Skeletal muscle tissue (tissue), 4 donors: ENCODE results near the gene GXYLT1. TPM values are rescaled to one million over a fixed set of nuclear protein-coding genes. Genes with fewer than 3 reads are reported as not detected.
"Not testable (repeated sequence)": the region's sequence is repeated elsewhere in the genome, so short reads cannot be mapped to it uniquely, and the experiment has no call there.

Experiments used
- H3K27ac ChIP-seq: one replicate; pipeline ENCODE4 v1.7.0; 2013; ENCODE audit warnings: mild to moderate bottlenecking, low read depth, low read length, inconsistent platforms
- H3K27me3 ChIP-seq, 3 donors: one replicate each; pipeline ENCODE4 v1.7.0; 2013; ENCODE audit warnings: low read length in 3 of 3; ENCODE audit not compliant: control insufficient read depth in 3 of 3, insufficient read depth in 3 of 3
- H3K36me3 ChIP-seq, 3 donors: one replicate each; pipeline ENCODE4 v1.7.0; 2013; ENCODE audit warnings: low read length in 3 of 3; ENCODE audit not compliant: control insufficient read depth in 3 of 3, insufficient read depth in 3 of 3
- H3K4me1 ChIP-seq, 3 donors: one replicate each; pipeline ENCODE4 v1.7.0; 2013; ENCODE audit warnings: low read length in 3 of 3, mild to moderate bottlenecking in 3 of 3; ENCODE audit not compliant: control insufficient read depth in 3 of 3, insufficient read depth in 3 of 3
- H3K4me3 ChIP-seq, 3 donors: one replicate each; pipeline ENCODE4 v1.7.0; 2013; ENCODE audit warnings: low read length in 3 of 3
- H3K9ac ChIP-seq, 3 donors: one replicate each; pipeline ENCODE4 v1.7.0; 2013; ENCODE audit warnings: low read length in 3 of 3, mild to moderate bottlenecking in 3 of 3, moderate library complexity in 2 of 3, low read depth in 1 of 3
- H3K9me3 ChIP-seq, 3 donors: one replicate each; pipeline ENCODE4 v1.7.0; 2013; ENCODE audit warnings: low read length in 3 of 3; ENCODE audit not compliant: control insufficient read depth in 3 of 3
- total RNA-seq: library from RNA; depleted of rRNA; stranded (reverse); fragments of >200 nt; gene quantifications from one replicate; pipeline ENCODE4 v1.2.3, GENCODE V29; 2014
- donor health status: Osteomylitis.

The GXYLT1 gene, protein sequence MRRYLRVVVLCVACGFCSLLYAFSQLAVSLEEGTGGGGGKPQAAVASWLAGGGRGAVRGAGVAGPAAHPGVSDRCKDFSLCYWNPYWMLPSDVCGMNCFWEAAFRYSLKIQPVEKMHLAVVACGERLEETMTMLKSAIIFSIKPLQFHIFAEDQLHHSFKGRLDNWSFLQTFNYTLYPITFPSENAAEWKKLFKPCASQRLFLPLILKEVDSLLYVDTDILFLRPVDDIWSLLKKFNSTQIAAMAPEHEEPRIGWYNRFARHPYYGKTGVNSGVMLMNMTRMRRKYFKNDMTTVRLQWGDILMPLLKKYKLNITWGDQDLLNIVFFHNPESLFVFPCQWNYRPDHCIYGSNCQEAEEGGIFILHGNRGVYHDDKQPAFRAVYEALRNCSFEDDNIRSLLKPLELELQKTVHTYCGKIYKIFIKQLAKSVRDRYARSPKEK
- 11.5 TPM for total RNA-seq

DNA sequence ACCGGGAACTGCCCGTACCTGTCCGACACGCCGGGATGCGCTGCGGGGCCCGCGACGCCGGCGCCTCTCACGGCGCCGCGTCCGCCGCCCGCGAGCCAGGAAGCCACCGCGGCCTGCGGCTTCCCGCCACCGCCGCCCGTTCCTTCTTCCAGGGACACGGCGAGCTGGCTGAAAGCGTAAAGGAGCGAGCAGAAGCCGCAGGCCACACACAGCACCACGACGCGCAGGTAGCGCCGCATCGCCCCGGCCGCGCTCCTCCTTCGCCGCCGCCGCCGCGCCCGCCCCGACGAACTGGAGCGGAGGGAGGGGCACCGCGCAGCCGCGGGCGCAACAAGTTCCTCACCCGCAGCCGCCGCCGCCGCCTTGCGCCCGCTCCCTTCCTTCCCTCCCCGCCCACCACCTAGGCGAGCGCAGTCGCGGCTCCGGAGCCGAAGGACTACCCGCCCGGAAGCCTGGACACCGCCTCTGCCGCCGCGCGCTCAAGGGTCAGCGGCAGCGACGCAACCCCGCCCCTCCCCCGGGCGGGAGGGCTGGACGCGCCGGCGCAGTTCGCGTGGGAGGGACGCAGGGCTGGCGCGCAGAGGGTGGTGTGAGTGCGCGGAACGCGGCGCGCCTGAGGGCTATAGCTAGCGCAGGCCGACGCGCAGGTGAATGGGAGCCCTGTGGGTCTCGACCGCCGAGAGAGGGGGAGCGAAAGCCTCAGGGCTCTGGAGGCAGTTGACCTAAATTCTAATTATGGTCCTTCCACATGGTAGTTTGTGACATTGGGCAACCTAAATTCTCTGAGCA is at the start of gene GXYLT1:
GXYLT1 (minus strand) TSS at position 467 of the 789 bp plus-strand sequence; CDS start at position 239, 228 bp downstream.
- Histone ChIP-seq H3K27me3 (no peaks in the 10 kb centered on the region), H3K27ac (peak within 1 kb of the TSS; percentile 77), H3K4me1 (peaks cover 2 to 18% (median 13%) of the 10 kb centered on the region in 3 donors), H3K9me3 (no peaks in the 10 kb centered on the region), H3K36me3 (no peaks in the 10 kb centered on the region), H3K9ac (peak within 1 kb of the TSS; percentile 81 to 85 (median 85)), H3K4me3 (peak within 1 kb of the TSS; percentile 82 to 90 (median 89))

DNA sequence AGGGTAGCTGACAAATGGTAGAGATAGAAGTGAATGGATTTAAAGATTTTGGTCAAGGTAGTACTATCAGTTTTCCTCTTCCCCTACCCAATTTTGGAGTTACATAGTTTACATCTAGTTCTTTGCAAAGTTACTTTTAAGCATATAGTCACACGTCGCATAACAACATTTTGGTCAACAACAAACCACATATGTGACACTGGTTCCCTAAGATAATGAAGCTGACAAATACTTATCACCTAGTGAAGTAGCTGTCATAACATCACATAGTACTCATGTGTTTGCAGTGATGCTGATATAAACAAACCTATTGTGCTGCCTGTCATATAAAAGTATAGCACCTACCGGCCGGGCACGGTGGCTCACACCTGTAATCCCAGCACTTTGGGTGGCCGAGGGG is 48.0 kb upstream of the GXYLT1 start:
- Histone ChIP-seq H3K27me3 (no peaks in the 10 kb centered on the region), H3K9ac (no peak overlapping the region), H3K36me3 (peaks cover 0 to 3% (median 3%) of the 10 kb centered on the region in 3 donors), H3K9me3 (no peaks in the 10 kb centered on the region), H3K4me1 (peaks cover 3 to 7% (median 4%) of the 10 kb centered on the region in 3 donors), H3K27ac (no peak overlapping the region), H3K4me3 (no peak overlapping the region)

DNA sequence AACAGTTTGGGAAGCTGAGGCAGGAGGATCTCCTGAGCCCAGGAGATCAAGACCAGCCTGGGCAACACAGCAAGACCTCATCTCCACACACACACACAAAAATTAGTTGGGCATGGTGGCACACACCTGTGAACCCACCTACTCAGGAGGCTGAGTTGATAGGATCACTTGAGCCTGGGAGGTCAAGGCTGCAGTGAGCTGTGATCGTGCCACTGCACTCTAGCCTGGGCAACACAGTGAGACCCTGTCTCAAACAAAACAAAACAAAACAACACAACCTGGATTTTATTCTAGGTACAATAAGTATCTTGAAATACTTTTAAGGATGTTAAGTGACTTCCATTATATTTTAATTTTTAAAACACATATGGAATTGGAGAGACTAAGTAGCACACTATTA is 47.6 kb upstream of the GXYLT1 start:
- no peak overlapping the region for H3K4me3 ChIP-seq
- no peaks in the 10 kb centered on the region for H3K9me3 ChIP-seq
- peaks cover 3 to 5% (median 4%) of the 10 kb centered on the region in 3 donors for H3K4me1 ChIP-seq
- H3K9ac ChIP-seq = no peak overlapping the region
- peaks cover 0 to 3% (median 3%) of the 10 kb centered on the region in 3 donors for H3K36me3 ChIP-seq
- no peak overlapping the region for H3K27ac ChIP-seq
- no peaks in the 10 kb centered on the region for H3K27me3 ChIP-seq

DNA sequence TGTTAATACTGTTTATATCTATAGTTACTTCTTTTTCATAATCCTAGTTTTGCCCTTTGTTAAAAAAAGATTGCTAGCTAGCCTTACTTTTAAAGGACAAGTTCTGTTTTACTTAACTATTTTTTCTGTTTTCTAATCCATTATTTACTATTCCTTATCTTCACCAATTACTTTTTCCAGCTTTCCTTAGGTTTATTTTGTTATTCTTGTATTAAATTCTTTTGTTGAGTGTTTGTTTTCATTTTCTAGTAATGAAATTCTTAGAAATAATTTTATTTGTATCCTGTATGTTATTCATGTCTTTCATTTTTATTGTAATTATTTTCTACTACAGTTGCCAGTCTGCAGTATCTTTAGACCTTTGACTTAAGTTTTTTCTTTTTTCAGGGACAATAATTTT is 45.7 kb upstream of the GXYLT1 start:
- Histone ChIP-seq H3K4me1 (peaks cover 0 to 3% (median 0%) of the 10 kb centered on the region in 3 donors), H3K27ac (no peak overlapping the region), H3K27me3 (no peaks in the 10 kb centered on the region), H3K36me3 (peaks cover 0 to 3% (median 3%) of the 10 kb centered on the region in 3 donors), H3K9ac (no peak overlapping the region), H3K4me3 (no peak overlapping the region), H3K9me3 (no peaks in the 10 kb centered on the region)

DNA sequence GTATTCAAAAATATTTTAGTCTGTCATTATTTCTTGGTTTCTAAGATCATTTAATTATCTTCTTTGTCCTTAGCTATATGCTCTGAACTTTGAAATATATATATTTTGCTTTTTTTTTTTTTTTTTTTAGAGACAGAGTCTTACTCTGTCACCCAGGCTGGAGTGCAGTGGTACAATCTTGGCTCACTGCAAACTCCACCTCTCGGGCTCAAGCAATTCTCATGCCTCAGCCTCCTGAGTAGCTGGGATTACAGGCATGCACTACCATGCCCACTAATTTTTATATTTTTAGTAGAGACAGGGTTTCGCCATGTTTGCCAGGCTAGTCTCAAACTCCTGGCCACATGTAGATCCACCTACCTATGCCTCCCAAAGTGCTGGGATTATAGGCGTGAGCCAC is 43.6 kb upstream of the GXYLT1 start:
- not testable (repeated sequence) for H3K36me3 ChIP-seq, H3K27ac ChIP-seq, H3K27me3 ChIP-seq, H3K9ac ChIP-seq, H3K4me3 ChIP-seq, H3K9me3 ChIP-seq
- peaks cover 0 to 11% (median 0%) of the 10 kb centered on the region in 3 donors for H3K4me1 ChIP-seq

DNA sequence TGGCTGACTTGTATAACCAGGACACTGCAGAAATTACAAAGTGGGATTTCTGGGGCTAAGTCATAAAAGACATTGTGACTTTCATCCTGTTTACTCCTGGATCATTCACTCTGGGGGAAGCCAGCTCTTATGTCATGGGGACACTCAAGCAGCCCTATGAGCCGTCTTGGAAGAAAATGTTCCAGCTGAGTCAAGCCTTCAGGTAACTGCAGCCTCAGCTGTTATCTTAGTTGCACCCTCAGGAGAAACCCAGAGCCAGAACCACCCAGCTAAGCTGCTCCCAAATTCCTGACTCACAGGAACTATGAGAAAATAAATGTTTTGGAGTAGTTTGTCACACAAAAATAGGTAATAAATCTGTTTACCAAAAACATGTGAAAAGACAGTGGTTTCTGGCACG is 43.1 kb upstream of the GXYLT1 start:
- H3K27ac ChIP-seq = no peak overlapping the region
- H3K27me3 ChIP-seq = no peaks in the 10 kb centered on the region
- H3K9ac ChIP-seq = no peak overlapping the region
- peaks cover 0 to 6% (median 3%) of the 10 kb centered on the region in 3 donors for H3K36me3 ChIP-seq
- no peaks in the 10 kb centered on the region for H3K9me3 ChIP-seq
- peaks cover 0 to 11% (median 2%) of the 10 kb centered on the region in 3 donors for H3K4me1 ChIP-seq
- no peak overlapping the region for H3K4me3 ChIP-seq

DNA sequence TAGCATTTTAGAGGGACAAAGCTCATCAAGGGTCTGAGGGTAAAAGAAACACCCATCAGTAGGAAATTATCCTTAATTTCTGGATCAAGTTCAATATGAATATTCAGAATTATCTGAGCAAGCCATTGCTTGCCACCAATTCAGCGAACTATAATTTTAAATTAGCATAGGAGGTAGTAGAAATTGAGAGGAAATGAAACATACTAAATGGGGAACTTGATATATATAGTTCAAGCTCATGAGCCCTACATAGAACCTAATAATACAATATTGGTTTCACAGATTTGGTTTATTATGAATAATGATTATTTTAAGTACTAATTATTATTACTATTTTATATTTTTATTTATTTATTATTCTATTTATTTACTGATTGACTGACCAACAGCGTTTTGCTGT is 42.1 kb upstream of the GXYLT1 start:
- Histone ChIP-seq H3K9ac (no peak overlapping the region), H3K27ac (no peak overlapping the region), H3K9me3 (no peaks in the 10 kb centered on the region), H3K27me3 (no peaks in the 10 kb centered on the region), H3K4me1 (peaks cover 0 to 11% (median 2%) of the 10 kb centered on the region in 3 donors), H3K4me3 (no peak overlapping the region), H3K36me3 (peaks cover 0 to 3% (median 0%) of the 10 kb centered on the region in 3 donors)

DNA sequence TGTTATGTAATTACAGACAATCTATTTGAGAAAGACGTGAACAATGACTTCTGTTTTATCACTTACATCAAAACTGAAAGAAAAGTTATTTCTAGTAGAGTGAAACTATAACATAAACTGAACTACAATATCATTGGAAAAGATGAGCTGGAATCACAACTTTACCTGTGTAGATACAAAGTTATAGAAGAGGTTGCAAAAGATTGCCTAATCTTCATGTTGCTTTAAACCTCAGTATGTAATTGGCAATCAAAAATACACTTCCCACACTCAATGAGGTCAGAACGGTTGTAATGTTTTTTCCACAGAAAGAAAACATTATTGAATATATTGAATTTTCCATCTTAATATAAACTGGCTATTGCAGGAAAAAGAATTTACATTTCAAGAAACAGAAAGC is 37.7 kb upstream of the GXYLT1 start:
- Histone ChIP-seq H3K27me3 (no peaks in the 10 kb centered on the region), H3K27ac (no peak overlapping the region), H3K4me3 (no peak overlapping the region), H3K4me1 (peaks cover 0 to 11% (median 4%) of the 10 kb centered on the region in 3 donors), H3K36me3 (peaks cover 0 to 3% (median 0%) of the 10 kb centered on the region in 3 donors), H3K9ac (no peak overlapping the region), H3K9me3 (no peaks in the 10 kb centered on the region)

DNA sequence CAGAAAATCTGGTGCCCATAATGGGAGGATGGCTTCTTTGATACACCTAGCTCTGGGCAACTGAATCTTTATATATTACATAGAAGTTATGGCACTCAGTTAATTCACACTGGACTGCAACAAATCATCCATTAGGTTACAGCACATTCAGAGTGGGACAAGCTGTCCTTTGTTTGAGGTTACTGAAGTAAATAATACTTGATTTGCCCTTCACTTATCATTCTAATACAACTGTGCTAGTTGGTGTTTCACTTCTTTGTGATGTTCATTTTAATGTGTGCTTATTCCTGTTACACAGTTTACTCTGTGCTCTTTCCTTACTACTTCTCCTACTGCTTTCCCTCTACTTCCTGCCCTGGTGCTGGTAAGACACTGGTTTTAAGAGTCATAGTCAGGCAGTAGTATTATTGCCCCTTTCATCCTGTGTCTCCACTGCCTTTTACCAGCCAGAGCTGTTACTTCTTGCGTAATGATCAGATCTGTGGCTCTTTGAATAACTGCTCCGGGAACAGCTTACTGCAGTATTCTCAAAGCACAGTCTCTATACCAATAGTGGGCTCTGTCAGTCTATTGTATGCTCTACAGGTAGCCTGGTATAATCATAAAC is 36.4 kb upstream of the GXYLT1 start:
- Histone ChIP-seq H3K9ac (peak overlapping the region in 1 of 3 donors; percentile 47), H3K9me3 (no peaks in the 10 kb centered on the region), H3K27ac (no peak overlapping the region), H3K36me3 (peaks cover 0 to 6% (median 0%) of the 10 kb centered on the region in 3 donors), H3K4me1 (peaks cover 0 to 11% (median 4%) of the 10 kb centered on the region in 3 donors), H3K4me3 (no peak overlapping the region), H3K27me3 (no peaks in the 10 kb centered on the region)
